Astrocyte (in vitro differentiated cells and primary cell): ENCODE results near the gene ROR1. TPM values are rescaled to one million over a fixed set of nuclear protein-coding genes. Genes with fewer than 3 reads are reported as not detected.

Source experiments
- DNase-seq: peaks from one replicate; pipeline ENCODE4 v3.0.0-alpha.2; 2010; ENCODE audit warnings: low read depth
- FAIRE-seq: peaks from 2 replicates; lab custom pipeline; 2011; peaks lifted over from hg19 to GRCh38; lab: Jason Lieb, UNC
- H2AFZ ChIP-seq: 2 replicates; pipeline ENCODE4 v1.6.0; 2012; ENCODE audit warnings: low read depth, low read length, inconsistent platforms
- H3K27ac ChIP-seq: 2 replicates; pipeline ENCODE4 v1.5.1; 2011; ENCODE audit warnings: low read depth, low read length, inconsistent platforms
- H3K27me3 ChIP-seq: 2 replicates; pipeline ENCODE4 v1.6.0; 2011; ENCODE audit warnings: low read length, inconsistent platforms; ENCODE audit not compliant: insufficient read depth
- H3K36me3 ChIP-seq: 2 replicates; pipeline ENCODE4 v1.5.1; 2011; ENCODE audit warnings: low read length, inconsistent platforms; ENCODE audit not compliant: insufficient read depth
- H3K4me1 ChIP-seq: 2 replicates; pipeline ENCODE4 v1.5.1; 2011; ENCODE audit warnings: low read length, inconsistent platforms; ENCODE audit not compliant: insufficient read depth
- H3K4me2 ChIP-seq: 2 replicates; pipeline ENCODE4 v1.6.0; 2012; ENCODE audit warnings: low read length, inconsistent platforms
- H3K4me3 ChIP-seq: 2 replicates; pipeline ENCODE4 v1.5.1; 2011; ENCODE audit warnings: low read depth, mild to moderate bottlenecking, low read length, inconsistent platforms; ENCODE audit not compliant: insufficient read depth
- H3K79me2 ChIP-seq: 2 replicates; pipeline ENCODE4 v1.6.0; 2012; ENCODE audit warnings: mild to moderate bottlenecking, low read length, inconsistent platforms; ENCODE audit not compliant: insufficient read depth
- H3K9ac ChIP-seq: 2 replicates; pipeline ENCODE4 v1.6.0; 2012; ENCODE audit warnings: mild to moderate bottlenecking, low read length, inconsistent platforms
- H3K9me3 ChIP-seq: 2 replicates; pipeline ENCODE4 v1.5.1; 2012; ENCODE audit warnings: low read depth, mild to moderate bottlenecking, low read length, inconsistent platforms; ENCODE audit not compliant: insufficient read depth
- H4K20me1 ChIP-seq: 2 replicates; pipeline ENCODE4 v1.6.0; 2012; ENCODE audit warnings: low read length, inconsistent platforms; ENCODE audit not compliant: insufficient read depth
- H3K27ac Mint-ChIP-seq: one replicate; pipeline ENCODE4 v1.8.0; 2021; ENCODE audit warnings: mild to moderate bottlenecking, mixed read lengths; ENCODE audit not compliant: unreplicated experiment
- H3K27me3 Mint-ChIP-seq: one replicate; pipeline ENCODE4 v1.8.0; 2021; ENCODE audit warnings: low read depth, mixed read lengths; ENCODE audit not compliant: unreplicated experiment
- H3K36me3 Mint-ChIP-seq: one replicate; pipeline ENCODE4 v1.8.0; 2021; ENCODE audit warnings: low read depth, mixed read lengths; ENCODE audit not compliant: unreplicated experiment
- H3K4me1 Mint-ChIP-seq: one replicate; pipeline ENCODE4 v1.8.0; 2021; ENCODE audit warnings: low read depth, mixed read lengths; ENCODE audit not compliant: unreplicated experiment
- H3K4me3 Mint-ChIP-seq: one replicate; pipeline ENCODE4 v1.8.0; 2021; ENCODE audit warnings: mild to moderate bottlenecking, moderate library complexity, mixed read lengths; ENCODE audit not compliant: unreplicated experiment
- H3K9me3 Mint-ChIP-seq: one replicate; pipeline ENCODE4 v1.8.0; 2021; ENCODE audit warnings: mild to moderate bottlenecking, mixed read lengths; ENCODE audit not compliant: unreplicated experiment
- CTCF ChIP-seq: IDR thresholded peaks from 2 replicates; pipeline ENCODE4 v1.5.1; 2011; ENCODE audit warnings: low read depth, mild to moderate bottlenecking, inconsistent platforms, low read length, moderate library complexity; ENCODE audit not compliant: insufficient read depth
- EZH2 ChIP-seq: IDR thresholded peaks from 2 replicates; pipeline ENCODE4 v1.6.1; 2012; ENCODE audit warnings: mild to moderate bottlenecking, low read length, inconsistent platforms; ENCODE audit not compliant: insufficient read depth
- total RNA-seq: library from RNA; stranded (reverse); gene quantifications from 2 replicates; pipeline ENCODE4 v1.2.1, GENCODE V29; 2021

ROR1 gene
- total RNA-seq, 1 donor from 2014 or later = 38.3 TPM

DNA sequence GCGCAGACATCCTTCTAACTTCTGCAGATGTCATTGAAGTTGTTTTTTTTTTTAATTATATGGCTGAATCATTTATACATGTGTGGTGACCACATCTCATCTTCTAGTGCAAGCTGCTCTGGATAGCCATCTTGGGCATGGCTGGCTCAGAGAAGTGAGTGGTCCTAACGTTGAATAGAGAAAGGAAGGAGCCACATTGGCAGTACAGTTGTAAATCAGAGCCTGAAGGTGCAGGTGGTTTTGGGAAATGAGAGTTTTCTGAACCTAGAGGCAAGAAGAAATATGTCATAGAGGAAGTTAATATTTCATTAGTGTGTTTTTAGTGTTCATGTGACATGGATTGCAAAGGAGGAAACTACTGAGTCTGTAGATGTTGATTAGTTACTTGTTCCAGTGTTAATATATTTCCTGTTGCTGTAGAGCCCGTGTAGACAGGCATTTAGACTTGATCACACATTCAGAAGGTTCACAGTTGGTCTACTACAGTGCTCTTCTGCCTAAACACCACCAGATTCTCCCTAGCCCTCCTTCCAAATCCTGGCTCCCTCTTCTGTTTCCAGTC lies 163.7 kb downstream of the ROR1 start:
- Histone ChIP-seq H3K27me3 (no peaks in the 10 kb centered on the region), H3K4me3 (no peak overlapping the region), H3K9ac (no peak overlapping the region), H3K79me2 (peaks cover 8% of the 10 kb centered on the region), H3K36me3 (no peaks in the 10 kb centered on the region), H3K4me1 (no peaks in the 10 kb centered on the region), H4K20me1 (no peaks in the 10 kb centered on the region), H3K4me2 (no peak overlapping the region), H3K9me3 (no peaks in the 10 kb centered on the region), H3K27ac (no peak overlapping the region), H2AFZ (no peak overlapping the region)
- TF ChIP-seq CTCF = no peak
- no peak for TF ChIP-seq EZH2
- H3K9me3 Mint-ChIP-seq = no peaks in the 10 kb centered on the region
- H3K27ac Mint-ChIP-seq = no peak overlapping the region
- no peaks in the 10 kb centered on the region for H3K27me3 Mint-ChIP-seq
- H3K36me3 Mint-ChIP-seq = peaks cover 5% of the 10 kb centered on the region
- H3K4me3 Mint-ChIP-seq = no peak overlapping the region
- FAIRE-seq = no peak
- DNase-seq = no peak
- peaks cover 26% of the 10 kb centered on the region for H3K4me1 Mint-ChIP-seq

DNA sequence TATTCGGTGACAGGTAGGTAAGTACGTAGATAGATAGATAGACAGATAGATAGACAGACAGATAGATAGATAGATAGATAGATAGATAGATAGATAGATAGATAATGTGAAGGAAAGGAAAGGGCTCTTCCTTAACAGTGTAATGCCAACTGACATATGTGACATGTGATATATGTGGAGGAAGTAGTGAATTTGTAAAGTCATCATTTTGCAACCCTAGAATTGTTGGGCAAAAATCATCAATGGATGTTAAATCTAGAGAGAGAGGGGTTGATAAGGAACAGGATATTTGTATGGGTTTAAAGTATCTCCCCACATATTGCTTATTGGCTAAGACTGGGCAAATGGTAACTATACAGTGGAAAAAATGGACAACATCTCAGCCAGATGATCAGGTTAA lies 166.6 kb downstream of the ROR1 start:
- no peak overlapping the region for H3K4me3 ChIP-seq
- no peaks in the 10 kb centered on the region for H3K4me1 ChIP-seq
- Mint-ChIP-seq H3K4me3 (no peak overlapping the region), H3K27ac (no peak overlapping the region), H3K36me3 (peaks cover 10% of the 10 kb centered on the region), H3K9me3 (no peaks in the 10 kb centered on the region), H3K27me3 (no peaks in the 10 kb centered on the region), H3K4me1 (peaks cover 22% of the 10 kb centered on the region)
- H3K27ac ChIP-seq = no peak overlapping the region
- H3K9me3 ChIP-seq = no peaks in the 10 kb centered on the region
- DNase-seq (no peak), FAIRE-seq (no peak)
- no peak overlapping the region for H2AFZ ChIP-seq
- no peaks in the 10 kb centered on the region for H4K20me1 ChIP-seq
- H3K9ac ChIP-seq = no peak overlapping the region
- no peaks in the 10 kb centered on the region for H3K79me2 ChIP-seq
- no peak overlapping the region for H3K4me2 ChIP-seq
- H3K27me3 ChIP-seq = no peaks in the 10 kb centered on the region
- H3K36me3 ChIP-seq = no peaks in the 10 kb centered on the region
- no peak for TF ChIP-seq EZH2
- TF ChIP-seq CTCF = no peak

GRCh38 chr1:63943393-63943792 lies 169.6 kb downstream of the ROR1 start:
- DNase-seq = no peak
- Mint-ChIP-seq H3K4me1 (peaks cover 4% of the 10 kb centered on the region), H3K27me3 (no peaks in the 10 kb centered on the region), H3K4me3 (no peak overlapping the region), H3K9me3 (no peaks in the 10 kb centered on the region), H3K36me3 (peaks cover 6% of the 10 kb centered on the region), H3K27ac (no peak overlapping the region)
- TF ChIP-seq CTCF (no peak), EZH2 (no peak)
- Histone ChIP-seq H2AFZ (no peak overlapping the region), H3K36me3 (no peaks in the 10 kb centered on the region), H3K79me2 (no peaks in the 10 kb centered on the region), H3K9me3 (no peaks in the 10 kb centered on the region), H3K4me1 (peaks cover 6% of the 10 kb centered on the region), H3K27ac (no peak overlapping the region), H3K4me2 (no peak overlapping the region), H3K4me3 (no peak overlapping the region), H3K9ac (no peak overlapping the region), H3K27me3 (no peaks in the 10 kb centered on the region), H4K20me1 (no peaks in the 10 kb centered on the region)
- FAIRE-seq = no peak
